ENCODE data around the gene GGA3. TPM values are rescaled to one million over a fixed set of nuclear protein-coding genes. Genes with fewer than 3 reads are reported as not detected.

GGA3 gene
- total and polyA plus RNA-seq, 10 of the 15 experiments (the other 5 are each of a cell fraction or from before 2014, with no cell fraction given), result 7.0 to 57.5 (median 34.0) TPM

- TF ChIP-seq ZBTB4 (CRISPR knock-in tag; IDR thresholded peaks at IDR 0.05) (no peak), IRF3 (IDR thresholded peaks at IDR 0.05) (no peak), TAF1 (IDR thresholded peaks at IDR 0.05; ENCODE audit: borderline replicate concordance, low read depth, low read length) (peak; percentile 59; the same call in 1 of the 2 replicates), CREM (IDR thresholded peaks at IDR 0.05; ENCODE audit: low read depth) (no peak; the same call in 1 of the 2 replicates), EZH2 (IDR thresholded peaks at IDR 0.05; ENCODE audit: borderline replicate concordance, control insufficient read depth, low read depth, low read length) (no peak), ZNF592 (IDR thresholded peaks at IDR 0.05) (peak; percentile 98), IRF4 (IDR thresholded peaks at IDR 0.05; ENCODE audit: low read depth, low read length) (no peak), CHD1 (IDR thresholded peaks at IDR 0.05; ENCODE audit: low read depth, low read length) (no peak), PRDM15 (CRISPR knock-in tag; IDR thresholded peaks at IDR 0.05) (no peak), IKZF1 (conservative IDR thresholded peaks at IDR 0.05) (peak; percentile 94), POLR2A (IDR thresholded peaks at IDR 0.05; ENCODE audit: low read depth, low read length) (peak; percentile 93), NFYA (IDR thresholded peaks at IDR 0.05; ENCODE audit: borderline replicate concordance, low read depth, low read length) (no peak), NFXL1 (IDR thresholded peaks at IDR 0.05; ENCODE audit: borderline replicate concordance) (no peak), SRF (IDR thresholded peaks at IDR 0.05; ENCODE audit: low read depth in 2 of 2, low read length in 2 of 2) (0 out of 4 replicates have a peak, but pooled peaks of 1 of the 2 experiments have one; percentile 51), IRF5 (IDR thresholded peaks at IDR 0.05; ENCODE audit: borderline replicate concordance) (peak; percentile 100)
Observed at GRCh38 chr17:75205037-75205792, 56.2 kb downstream of the GGA3 start, which contains the start of gene NUP85 (continued).

Measured in GM12878 (cell line).